ENCODE results near the gene SH3PXD2A. TPM values are rescaled to one million over a fixed set of nuclear protein-coding genes. Genes with fewer than 3 reads are reported as not detected.
A peak's percentile ranks its signal among the peaks of the same experiment; 100 is the strongest.

The SH3PXD2A gene
- total and polyA plus RNA-seq, 3 experiments from 2014 or later = 0.48 to 8.0 (median 7.7) TPM

DNA sequence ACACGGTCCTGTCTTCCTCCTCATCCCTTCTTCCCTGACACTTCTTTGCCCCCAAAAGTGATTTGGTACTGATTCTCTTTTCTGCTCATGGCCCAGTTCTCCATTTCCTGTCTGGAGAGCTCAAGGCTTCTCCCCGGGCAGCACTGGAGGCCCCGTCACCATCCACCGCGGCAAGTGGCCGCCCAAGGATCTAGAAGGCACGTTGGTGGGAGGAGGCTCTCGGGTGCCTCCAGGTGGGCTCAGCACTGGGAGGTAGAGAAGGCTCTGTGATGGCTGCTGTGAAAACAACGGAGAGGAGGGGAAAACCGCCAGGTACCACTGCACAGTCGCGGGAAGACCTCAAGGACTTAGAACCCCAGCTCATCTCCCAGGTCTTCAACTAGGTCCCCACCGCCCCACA is 227.5 kb downstream of the SH3PXD2A start:
- H3K36me3 ChIP-seq (ENCODE audit: insufficient read depth, low read length) = no peaks in the 10 kb centered on the region
- no peaks in the 10 kb centered on the region for H3K27me3 ChIP-seq (ENCODE audit: insufficient read depth, low read length, poor library complexity, severe bottlenecking)
- no peak overlapping the region for H3K4me3 ChIP-seq (ENCODE audit: low read length)
- no peak overlapping the region for H3K27ac ChIP-seq (ENCODE audit: low read depth, low read length)
- no peaks in the 10 kb centered on the region for H3K9me3 ChIP-seq (ENCODE audit: low read length)
- POLR2A ChIA-PET = no interaction called here
- CTCF ChIA-PET = interaction anchor here (1.4 kb wide), 1 partner anchor 23 kb away, joined by 3 read pairs; no protein-coding TSS in a partner anchor
- Mint-ChIP-seq H3K27ac (peak overlapping the region in 3 of 8 donors; percentile 8 to 68 (median 11)), H3K27me3 (peaks cover 0 to 5% of the 10 kb centered on the region in 2 donors), H3K4me3 (no peak overlapping the region), H3K4me1 (peaks cover 0 to 12% (median under 1%) of the 10 kb centered on the region in 3 donors), H3K36me3 (peaks cover 0 to 37% (median 0%) of the 10 kb centered on the region in 3 donors), H3K9me3 (no peaks in the 10 kb centered on the region)
- no peak for DNase-seq
- H3K4me1 ChIP-seq (ENCODE audit: insufficient read depth, low read length) = no peaks in the 10 kb centered on the region

DNA sequence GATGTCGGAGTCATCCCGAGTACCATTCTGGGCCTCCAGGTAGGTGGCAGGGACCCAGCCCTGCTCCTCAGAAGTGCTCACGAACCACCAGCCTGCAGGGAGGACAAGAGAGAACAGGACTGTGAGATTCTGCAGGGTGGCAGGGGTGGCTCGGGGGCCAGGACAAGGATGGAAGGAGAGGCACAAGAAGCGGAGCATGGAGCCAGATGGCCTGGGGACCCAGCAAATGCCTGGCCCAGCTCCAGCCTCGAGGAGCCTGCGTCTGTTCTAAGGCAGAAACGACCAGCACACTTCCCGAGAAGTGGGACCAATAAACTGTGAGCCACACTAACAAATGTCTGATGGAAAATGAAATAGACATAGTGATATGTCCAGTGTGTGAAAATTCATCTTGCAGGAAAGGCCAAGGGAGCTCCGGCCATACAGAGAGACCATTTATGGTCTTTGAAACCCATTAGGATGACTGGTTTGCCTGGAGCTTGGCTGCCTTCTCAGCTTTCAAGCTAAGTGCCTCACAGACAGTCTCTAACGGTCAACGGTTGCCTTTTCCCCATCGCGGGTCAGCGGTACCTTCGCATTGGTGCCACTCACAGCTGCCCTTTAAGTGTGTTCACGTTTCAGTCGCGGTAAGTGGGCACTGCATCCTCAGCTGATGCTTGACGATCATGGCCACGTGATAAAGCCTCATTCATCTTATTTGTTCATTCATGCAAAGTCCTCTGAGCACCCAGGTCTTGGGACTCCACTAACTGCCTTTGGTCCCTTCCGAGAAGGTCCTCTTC is 228.1 kb downstream of the SH3PXD2A start:
- H3K4me1 ChIP-seq (ENCODE audit: insufficient read depth, low read length) = no peaks in the 10 kb centered on the region
- H3K36me3 ChIP-seq (ENCODE audit: insufficient read depth, low read length) = no peaks in the 10 kb centered on the region
- H3K27me3 ChIP-seq (ENCODE audit: insufficient read depth, low read length, poor library complexity, severe bottlenecking) = no peaks in the 10 kb centered on the region
- no peak overlapping the region for H3K4me3 ChIP-seq (ENCODE audit: low read length)
- Mint-ChIP-seq H3K4me3 (no peak overlapping the region), H3K36me3 (peaks cover 0 to 37% (median 0%) of the 10 kb centered on the region in 3 donors), H3K4me1 (peaks cover 0 to 6% (median 0%) of the 10 kb centered on the region in 3 donors), H3K27ac (peak overlapping the region in 2 of 8 donors; percentile 8 to 68), H3K9me3 (no peaks in the 10 kb centered on the region), H3K27me3 (peaks cover 0 to 5% of the 10 kb centered on the region in 2 donors)
- H3K27ac ChIP-seq (ENCODE audit: low read depth, low read length) = no peak overlapping the region
- DNase-seq = no peak
- POLR2A ChIA-PET = no interaction called here
- no peaks in the 10 kb centered on the region for H3K9me3 ChIP-seq (ENCODE audit: low read length)
- CTCF ChIA-PET = interaction anchor here (1.4 kb wide), 1 partner anchor 22 kb away, joined by 3 read pairs; no protein-coding TSS in a partner anchor

GRCh38 chr10:103626178-103626577 is 229.2 kb downstream of the SH3PXD2A start:
- no peaks in the 10 kb centered on the region for H3K4me1 Mint-ChIP-seq
- no peaks in the 10 kb centered on the region for H3K9me3 Mint-ChIP-seq
- Histone ChIP-seq H3K27ac (ENCODE audit: low read depth, low read length) (no peak overlapping the region), H3K4me1 (ENCODE audit: insufficient read depth, low read length) (no peaks in the 10 kb centered on the region), H3K9me3 (ENCODE audit: low read length) (no peaks in the 10 kb centered on the region), H3K27me3 (ENCODE audit: insufficient read depth, low read length, poor library complexity, severe bottlenecking) (no peaks in the 10 kb centered on the region), H3K4me3 (ENCODE audit: low read length) (no peak overlapping the region), H3K36me3 (ENCODE audit: insufficient read depth, low read length) (no peaks in the 10 kb centered on the region)
- H3K4me3 Mint-ChIP-seq = no peak overlapping the region
- peaks cover 0 to 5% of the 10 kb centered on the region in 2 donors for H3K27me3 Mint-ChIP-seq
- DNase-seq = no peak
- CTCF ChIA-PET = no interaction called here
- H3K27ac Mint-ChIP-seq = no peak overlapping the region
- POLR2A ChIA-PET = no interaction called here
- H3K36me3 Mint-ChIP-seq = peaks cover 0 to 41% (median 0%) of the 10 kb centered on the region in 3 donors

- H3K27ac ChIP-seq (ENCODE audit: low read depth, low read length) = no peak overlapping the region
- H3K27me3 ChIP-seq (ENCODE audit: insufficient read depth, low read length, poor library complexity, severe bottlenecking) = no peaks in the 10 kb centered on the region
- Mint-ChIP-seq H3K36me3 (peaks cover 0 to 46% (median 4%) of the 10 kb centered on the region in 3 donors), H3K4me3 (no peak overlapping the region), H3K9me3 (no peaks in the 10 kb centered on the region), H3K4me1 (no peaks in the 10 kb centered on the region), H3K27me3 (peaks cover 0 to 5% of the 10 kb centered on the region in 2 donors), H3K27ac (peak overlapping the region in 1 of 8 donors; percentile 58)
- ChIA-PET POLR2A (no interaction called here), CTCF (interaction anchor here (1.1 kb wide), 1 partner anchor 232 kb away, joined by 3 read pairs; the partner anchor contains the start of gene SH3PXD2A)
- H3K4me1 ChIP-seq (ENCODE audit: insufficient read depth, low read length) = no peaks in the 10 kb centered on the region
- DNase-seq = no peak
- no peak overlapping the region for H3K4me3 ChIP-seq (ENCODE audit: low read length)
- H3K36me3 ChIP-seq (ENCODE audit: insufficient read depth, low read length) = no peaks in the 10 kb centered on the region
- no peaks in the 10 kb centered on the region for H3K9me3 ChIP-seq (ENCODE audit: low read length)
Measured at GRCh38 chr10:103622935-103623574, 232.3 kb downstream of the SH3PXD2A start.

GRCh38 chr10:103622286-103622685 is 233.1 kb downstream of the SH3PXD2A start:
- Histone ChIP-seq H3K4me3 (ENCODE audit: low read length) (no peak overlapping the region), H3K9me3 (ENCODE audit: low read length) (no peaks in the 10 kb centered on the region), H3K36me3 (ENCODE audit: insufficient read depth, low read length) (no peaks in the 10 kb centered on the region), H3K27ac (ENCODE audit: low read depth, low read length) (no peak overlapping the region), H3K4me1 (ENCODE audit: insufficient read depth, low read length) (no peaks in the 10 kb centered on the region), H3K27me3 (ENCODE audit: insufficient read depth, low read length, poor library complexity, severe bottlenecking) (no peaks in the 10 kb centered on the region)
- no peak overlapping the region for H3K4me3 Mint-ChIP-seq
- peaks cover 0 to 5% of the 10 kb centered on the region in 2 donors for H3K27me3 Mint-ChIP-seq
- H3K27ac Mint-ChIP-seq = peak overlapping the region in 1 of 8 donors; percentile 42
- DNase-seq = no peak
- CTCF ChIA-PET = no interaction called here
- POLR2A ChIA-PET = no interaction called here
- no peaks in the 10 kb centered on the region for H3K9me3 Mint-ChIP-seq
- no peaks in the 10 kb centered on the region for H3K4me1 Mint-ChIP-seq
- H3K36me3 Mint-ChIP-seq = peaks cover 0 to 41% (median 4%) of the 10 kb centered on the region in 3 donors

GRCh38 chr10:103621783-103622125 is 233.6 kb downstream of the SH3PXD2A start:
- ChIA-PET CTCF (no interaction called here), POLR2A (interaction anchor here (0.5 kb wide), 1 partner anchor 969 kb away, joined by 5 read pairs; no protein-coding TSS in a partner anchor)
- H3K9me3 Mint-ChIP-seq = no peaks in the 10 kb centered on the region
- H3K27ac Mint-ChIP-seq = no peak overlapping the region
- Histone ChIP-seq H3K36me3 (ENCODE audit: insufficient read depth, low read length) (no peaks in the 10 kb centered on the region), H3K4me1 (ENCODE audit: insufficient read depth, low read length) (no peaks in the 10 kb centered on the region), H3K27ac (ENCODE audit: low read depth, low read length) (peak overlapping the region; percentile 16), H3K4me3 (ENCODE audit: low read length) (no peak overlapping the region), H3K9me3 (ENCODE audit: low read length) (no peaks in the 10 kb centered on the region), H3K27me3 (ENCODE audit: insufficient read depth, low read length, poor library complexity, severe bottlenecking) (no peaks in the 10 kb centered on the region)
- H3K27me3 Mint-ChIP-seq = peaks cover 0 to 5% of the 10 kb centered on the region in 2 donors
- H3K4me1 Mint-ChIP-seq = no peaks in the 10 kb centered on the region
- H3K36me3 Mint-ChIP-seq = peaks cover 0 to 38% (median 4%) of the 10 kb centered on the region in 3 donors
- H3K4me3 Mint-ChIP-seq = no peak overlapping the region
- DNase-seq = no peak

DNA sequence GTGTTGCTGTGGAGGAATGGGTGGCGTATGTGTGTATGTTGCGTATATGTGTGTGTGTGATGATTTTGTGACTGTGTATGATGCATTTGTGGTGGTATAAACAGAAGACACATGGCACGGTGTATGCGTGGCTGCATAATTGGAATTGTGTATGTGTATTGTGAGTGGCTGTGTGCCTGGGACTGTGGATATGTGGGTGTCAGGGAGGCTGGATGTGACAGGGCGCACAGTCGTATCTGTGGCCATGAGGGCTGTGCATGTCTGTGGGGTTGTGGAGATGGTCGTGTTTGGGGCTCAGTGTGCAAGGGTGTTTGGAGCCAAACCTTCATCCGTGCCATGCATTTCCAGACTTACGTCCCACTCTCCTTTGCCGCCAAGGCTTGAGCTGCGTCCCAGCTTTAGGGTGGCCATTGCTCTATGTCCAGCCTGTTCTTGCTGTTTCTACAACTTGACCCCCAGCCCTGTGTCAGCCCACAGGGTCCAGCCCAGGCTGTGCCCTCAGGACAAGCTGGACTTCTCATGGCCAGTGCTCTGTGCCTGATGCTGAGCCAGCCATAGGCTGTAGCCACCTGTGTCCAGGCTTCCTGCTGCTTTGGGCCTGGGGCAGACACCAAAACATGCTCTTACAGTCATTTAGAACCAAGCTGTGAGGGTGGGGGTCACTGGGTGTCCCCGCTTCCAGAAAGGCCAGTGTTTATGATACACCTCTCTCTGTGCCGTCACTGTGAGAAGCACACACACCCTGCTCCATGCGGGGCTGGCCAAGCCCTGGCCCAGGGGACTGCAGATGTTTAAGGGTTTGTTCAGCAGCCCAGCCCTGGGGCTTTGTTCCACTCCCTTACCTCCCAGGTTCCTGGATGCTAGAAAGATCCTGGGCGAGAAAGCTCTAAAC is 234.2 kb downstream of the SH3PXD2A start:
- no peak overlapping the region for H3K4me3 Mint-ChIP-seq
- peaks cover 0 to 5% of the 10 kb centered on the region in 2 donors for H3K27me3 Mint-ChIP-seq
- H3K36me3 Mint-ChIP-seq = peaks cover 0 to 38% (median 4%) of the 10 kb centered on the region in 3 donors
- no peaks in the 10 kb centered on the region for H3K27me3 ChIP-seq (ENCODE audit: insufficient read depth, low read length, poor library complexity, severe bottlenecking)
- no peak for DNase-seq
- ChIA-PET CTCF (no interaction called here), POLR2A (interaction anchor here (0.5 kb wide), 1 partner anchor 968 kb away, joined by 5 read pairs; no protein-coding TSS in a partner anchor)
- no peaks in the 10 kb centered on the region for H3K36me3 ChIP-seq (ENCODE audit: insufficient read depth, low read length)
- H3K27ac ChIP-seq (ENCODE audit: low read depth, low read length) = peak overlapping the region; percentile 57
- no peaks in the 10 kb centered on the region for H3K9me3 Mint-ChIP-seq
- H3K9me3 ChIP-seq (ENCODE audit: low read length) = no peaks in the 10 kb centered on the region
- no peaks in the 10 kb centered on the region for H3K4me1 Mint-ChIP-seq
- H3K4me3 ChIP-seq (ENCODE audit: low read length) = no peak overlapping the region
- no peaks in the 10 kb centered on the region for H3K4me1 ChIP-seq (ENCODE audit: insufficient read depth, low read length)
- H3K27ac Mint-ChIP-seq = peak overlapping the region in 1 of 8 donors; percentile 8

Measured in CD8-positive, alpha-beta memory T cell (primary cell).